NCI-H510A treated with DMSO at 0.1 percent for 48 hours (cell line): ENCODE results near the gene RPE65.
"Not testable (repeated sequence)": the region's sequence is repeated elsewhere in the genome, so short reads cannot be mapped to it uniquely, and the experiment has no call there.

Experiments used
- DNase-seq: peaks from one replicate; lab custom pipeline; 2025; lab: John Stamatoyannopoulos, UW

RPE65 gene

GRCh38 chr1:68453060-68453670 is 3.4 kb upstream of the RPE65 start:
- no peak for DNase-seq

- DNase-seq, result no peak
Observed at GRCh38 chr1:68448365-68448764, 1.4 kb downstream of the RPE65 start.

- no peak for DNase-seq
Observed at GRCh38 chr1:68445709-68446108, 4.0 kb downstream of the RPE65 start.

- DNase-seq, result peak; percentile 54
Observed at GRCh38 chr1:68442822-68443556, 6.8 kb downstream of the RPE65 start.

- DNase-seq, result no peak
Observed at GRCh38 chr1:68442006-68442405, 7.7 kb downstream of the RPE65 start.

- peak; percentile 42 for DNase-seq
Observed at GRCh38 chr1:68438310-68438709, 11.4 kb downstream of the RPE65 start.

- DNase-seq, result no peak
Observed at GRCh38 chr1:68433395-68433794, 16.4 kb downstream of the RPE65 start.

DNA sequence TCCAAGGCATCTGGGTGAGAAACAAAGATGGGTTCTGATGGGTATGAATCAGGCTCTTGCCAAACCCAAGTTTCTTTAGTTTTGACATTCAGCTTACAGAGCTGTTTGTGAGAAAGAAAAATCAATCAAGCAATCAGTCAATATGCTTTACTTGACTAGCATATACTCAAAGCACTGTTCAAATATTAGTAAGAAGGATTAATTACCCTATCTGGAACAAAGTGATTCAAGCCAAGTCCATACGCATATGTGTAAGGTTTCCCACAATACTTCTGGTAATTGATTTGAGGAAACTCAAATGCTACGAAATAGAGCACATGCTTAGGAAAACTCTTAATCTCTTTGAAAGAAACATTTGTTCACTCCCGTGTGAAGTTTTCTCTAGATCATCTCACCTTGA is 18.7 kb downstream of the RPE65 start:
- no peak for DNase-seq

GRCh38 chr1:68429233-68429808 is 20.4 kb downstream of the RPE65 start:
- no peak for DNase-seq

DNA sequence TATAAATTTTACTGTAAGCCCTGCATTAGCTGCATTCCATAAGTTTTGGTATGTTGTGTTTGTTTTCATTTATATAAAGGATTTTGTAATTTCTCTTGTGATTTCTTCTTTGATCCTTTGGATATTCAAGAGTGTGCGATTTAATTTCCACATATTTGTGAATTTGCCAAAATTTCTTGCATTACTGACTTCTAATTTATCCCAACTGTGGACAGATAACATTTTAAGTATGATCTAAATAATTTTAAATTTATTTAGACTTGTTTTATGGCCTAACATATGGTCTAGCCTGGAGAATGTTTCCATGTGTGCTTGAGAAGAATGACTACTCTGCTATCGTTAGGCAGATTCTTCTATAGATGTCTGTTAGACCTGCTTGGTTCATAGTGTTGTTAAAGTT is 23.2 kb downstream of the RPE65 start:
- no peak for DNase-seq

- no peak for DNase-seq
Observed at GRCh38 chr1:68421350-68421749, 28.4 kb downstream of the RPE65 start.

DNA sequence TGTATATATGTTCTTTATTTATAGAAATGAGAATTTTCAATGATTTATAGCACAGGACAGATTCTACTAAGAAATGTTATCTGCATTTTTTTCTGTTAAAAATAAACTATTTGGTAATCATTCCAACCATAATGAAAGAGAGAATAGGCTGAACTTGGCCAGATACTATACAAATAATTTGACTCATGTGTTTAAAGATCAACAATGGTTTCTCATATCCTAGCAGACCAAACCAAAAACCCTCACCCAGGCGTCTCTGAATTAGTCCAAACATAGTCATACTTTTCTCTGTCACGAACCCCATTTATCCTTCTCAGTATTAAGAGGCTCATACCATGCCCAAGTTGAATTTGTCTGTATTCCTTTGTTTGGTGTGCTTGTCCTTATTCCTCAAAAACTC is 40.3 kb downstream of the RPE65 start:
- no peak for DNase-seq

DNA sequence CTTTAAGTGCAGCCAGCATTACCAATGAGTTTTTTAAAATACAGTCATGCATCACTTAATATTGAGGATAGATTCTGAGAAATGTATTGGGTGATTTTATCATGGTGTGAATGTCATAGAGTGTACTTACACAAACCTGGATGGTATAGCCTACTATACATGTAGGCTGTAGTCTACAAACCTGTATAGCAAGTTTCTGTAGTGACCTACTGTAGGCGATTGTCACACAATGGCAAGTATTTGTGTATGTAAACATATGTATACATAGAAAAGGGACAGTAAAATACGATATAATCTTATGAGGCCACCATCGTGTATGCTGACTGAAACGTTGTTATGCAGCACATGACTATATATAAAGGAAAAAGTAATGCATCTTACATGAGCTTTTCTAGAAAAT is 48.2 kb downstream of the RPE65 start:
- peak; percentile 69 for DNase-seq

GRCh38 chr1:68395575-68395974 is 54.2 kb downstream of the RPE65 start:
- not testable (repeated sequence) for DNase-seq

GRCh38 chr1:68392474-68392873 is 57.3 kb downstream of the RPE65 start:
- not testable (repeated sequence) for DNase-seq

- not testable (repeated sequence) for DNase-seq
Observed at GRCh38 chr1:68385798-68386524, 63.8 kb downstream of the RPE65 start.

- no peak for DNase-seq
Observed at GRCh38 chr1:68384872-68385411, 64.8 kb downstream of the RPE65 start.

- DNase-seq, result no peak
Observed at GRCh38 chr1:68384321-68384813, 65.4 kb downstream of the RPE65 start.

DNA sequence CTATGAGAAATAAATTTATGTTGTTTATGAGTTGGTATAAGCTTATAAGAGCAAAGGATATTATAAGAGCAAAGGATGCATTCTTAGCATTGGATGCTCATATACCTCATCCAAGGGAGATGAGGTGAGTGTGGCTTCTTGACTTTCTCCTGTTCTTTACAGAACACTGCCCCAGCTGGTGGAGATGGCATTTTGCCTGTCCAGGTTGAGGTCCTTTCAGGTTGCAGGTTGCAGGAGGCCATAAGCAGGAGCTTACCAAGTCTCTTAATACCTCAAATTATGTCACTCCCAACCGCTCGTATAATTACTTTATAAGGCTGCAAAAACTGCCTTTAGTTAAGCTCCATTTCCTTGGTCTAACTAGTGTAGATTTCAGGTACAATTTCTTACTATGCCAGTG is 66.7 kb downstream of the RPE65 start:
- no peak for DNase-seq

- DNase-seq, result no peak
Observed at GRCh38 chr1:68379085-68379478, 70.7 kb downstream of the RPE65 start.
